D721Med (cell line): ENCODE results near the gene HOXD4.

Experiments
- DNase-seq: peaks from one replicate; pipeline ENCODE4 v3.0.0; 2011; ENCODE audit warnings: low spot score; ENCODE audit not compliant: insufficient read length
- FAIRE-seq: peaks from 2 replicates; lab custom pipeline; 2011; peaks lifted over from hg19 to GRCh38; lab: Jason Lieb, UNC
- TF ChIP-seq, protein P1 (sequence below): IDR thresholded peaks from 2 replicates; pipeline ENCODE4 v1.5.1; 2012; ENCODE audit warnings: mild to moderate bottlenecking, control low read depth; ENCODE audit not compliant: insufficient read depth; ENCODE audit errors: missing control alignments

The HOXD4 gene

DNA sequence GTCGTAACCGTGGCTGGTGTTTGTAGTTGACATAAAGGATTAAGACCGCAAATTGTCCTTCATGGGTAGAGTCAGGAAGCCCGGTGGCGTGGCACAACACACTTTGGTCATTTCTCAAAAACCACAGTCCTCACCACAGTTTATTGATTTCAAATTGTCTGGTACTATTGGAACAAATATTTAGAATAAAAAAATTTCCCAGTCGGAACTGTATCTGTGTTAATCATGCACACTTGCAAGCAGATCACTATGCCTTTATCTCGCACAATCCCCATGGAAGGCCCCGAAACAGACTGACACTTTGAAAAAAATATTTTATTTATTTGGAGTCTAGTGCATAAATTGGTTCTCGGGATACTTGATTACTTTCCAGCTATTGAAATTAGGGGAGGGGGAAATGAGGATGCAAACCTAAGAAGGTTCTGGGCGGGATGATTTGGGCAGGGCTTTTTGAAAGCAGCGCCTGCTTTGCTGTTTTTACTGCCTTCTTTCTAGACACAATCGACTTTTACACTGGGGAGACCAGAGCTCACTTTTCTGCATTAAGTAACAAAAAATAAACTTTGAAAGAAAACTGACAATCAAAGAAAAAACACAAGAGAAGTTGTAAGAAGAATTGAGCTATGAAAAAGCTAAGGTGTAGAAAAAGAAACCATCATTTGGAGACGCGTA lies 21.7 kb downstream of the HOXD4 start:
- DNase-seq (no peak), FAIRE-seq (no peak)
- TF ChIP-seq, protein P1, sequence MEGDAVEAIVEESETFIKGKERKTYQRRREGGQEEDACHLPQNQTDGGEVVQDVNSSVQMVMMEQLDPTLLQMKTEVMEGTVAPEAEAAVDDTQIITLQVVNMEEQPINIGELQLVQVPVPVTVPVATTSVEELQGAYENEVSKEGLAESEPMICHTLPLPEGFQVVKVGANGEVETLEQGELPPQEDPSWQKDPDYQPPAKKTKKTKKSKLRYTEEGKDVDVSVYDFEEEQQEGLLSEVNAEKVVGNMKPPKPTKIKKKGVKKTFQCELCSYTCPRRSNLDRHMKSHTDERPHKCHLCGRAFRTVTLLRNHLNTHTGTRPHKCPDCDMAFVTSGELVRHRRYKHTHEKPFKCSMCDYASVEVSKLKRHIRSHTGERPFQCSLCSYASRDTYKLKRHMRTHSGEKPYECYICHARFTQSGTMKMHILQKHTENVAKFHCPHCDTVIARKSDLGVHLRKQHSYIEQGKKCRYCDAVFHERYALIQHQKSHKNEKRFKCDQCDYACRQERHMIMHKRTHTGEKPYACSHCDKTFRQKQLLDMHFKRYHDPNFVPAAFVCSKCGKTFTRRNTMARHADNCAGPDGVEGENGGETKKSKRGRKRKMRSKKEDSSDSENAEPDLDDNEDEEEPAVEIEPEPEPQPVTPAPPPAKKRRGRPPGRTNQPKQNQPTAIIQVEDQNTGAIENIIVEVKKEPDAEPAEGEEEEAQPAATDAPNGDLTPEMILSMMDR: no peak

DNA sequence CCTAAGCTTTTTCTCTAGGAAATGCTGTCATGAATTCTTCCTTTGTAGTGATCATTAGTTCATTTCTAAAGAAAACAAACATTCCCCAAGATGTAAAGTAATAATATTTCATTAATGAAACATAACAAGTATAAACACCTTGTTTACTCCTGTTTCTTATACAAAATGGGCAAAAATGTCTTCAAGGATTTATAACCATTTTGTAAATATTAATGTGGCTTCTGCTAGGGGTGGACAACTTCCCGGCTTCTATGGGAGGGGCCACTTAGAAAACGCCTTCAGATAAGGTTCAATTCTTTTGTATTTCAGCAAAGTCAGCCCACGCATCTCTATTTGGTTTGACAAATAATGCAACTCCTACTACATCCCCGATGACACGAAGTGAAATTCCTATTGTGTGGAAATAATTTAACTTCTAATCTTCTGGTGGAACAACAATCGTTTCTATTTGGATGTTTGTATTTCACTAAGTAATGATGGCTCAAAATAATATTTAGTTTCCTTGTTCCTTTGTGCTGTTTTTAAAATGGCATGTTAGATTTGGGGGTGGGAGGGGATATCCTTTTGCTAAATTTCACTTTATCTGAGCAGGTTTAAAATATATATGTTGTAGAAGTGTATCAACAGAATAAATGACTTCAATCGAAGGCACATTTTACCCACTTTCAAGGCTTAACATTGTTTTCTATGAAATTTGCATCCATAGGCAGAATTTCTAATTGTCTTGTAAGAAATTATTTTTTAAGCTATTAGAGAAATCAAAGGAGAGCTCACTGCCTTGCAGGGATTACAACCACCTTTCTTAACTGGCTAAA lies 22.4 kb downstream of the HOXD4 start:
- TF ChIP-seq, protein P1: no peak
- no peak for FAIRE-seq
- no peak for DNase-seq

DNA sequence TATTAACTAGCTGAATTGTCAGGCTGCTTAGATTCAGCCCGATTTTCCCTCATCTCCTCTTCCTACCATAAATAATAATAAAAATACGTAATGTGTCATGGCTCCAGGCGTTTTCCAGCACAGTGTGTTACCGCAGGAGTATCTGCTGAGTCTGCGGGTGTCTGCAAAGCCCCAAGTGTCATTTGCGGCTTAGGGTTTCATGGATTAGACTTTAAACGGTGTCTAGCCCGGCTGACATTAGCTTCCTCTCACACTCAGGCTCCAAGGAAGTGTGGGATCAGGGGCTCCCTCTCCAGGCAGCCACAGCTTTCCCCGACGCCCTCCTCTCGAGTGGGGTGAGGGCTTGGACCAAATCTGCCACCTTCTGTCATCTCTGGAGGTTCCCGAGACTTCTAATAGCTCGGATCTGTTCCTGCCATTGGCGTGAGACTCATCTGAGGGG lies 23.1 kb downstream of the HOXD4 start:
- TF ChIP-seq, protein P1: no peak
- DNase-seq: peak; percentile 91
- FAIRE-seq: peak; percentile 6

DNA sequence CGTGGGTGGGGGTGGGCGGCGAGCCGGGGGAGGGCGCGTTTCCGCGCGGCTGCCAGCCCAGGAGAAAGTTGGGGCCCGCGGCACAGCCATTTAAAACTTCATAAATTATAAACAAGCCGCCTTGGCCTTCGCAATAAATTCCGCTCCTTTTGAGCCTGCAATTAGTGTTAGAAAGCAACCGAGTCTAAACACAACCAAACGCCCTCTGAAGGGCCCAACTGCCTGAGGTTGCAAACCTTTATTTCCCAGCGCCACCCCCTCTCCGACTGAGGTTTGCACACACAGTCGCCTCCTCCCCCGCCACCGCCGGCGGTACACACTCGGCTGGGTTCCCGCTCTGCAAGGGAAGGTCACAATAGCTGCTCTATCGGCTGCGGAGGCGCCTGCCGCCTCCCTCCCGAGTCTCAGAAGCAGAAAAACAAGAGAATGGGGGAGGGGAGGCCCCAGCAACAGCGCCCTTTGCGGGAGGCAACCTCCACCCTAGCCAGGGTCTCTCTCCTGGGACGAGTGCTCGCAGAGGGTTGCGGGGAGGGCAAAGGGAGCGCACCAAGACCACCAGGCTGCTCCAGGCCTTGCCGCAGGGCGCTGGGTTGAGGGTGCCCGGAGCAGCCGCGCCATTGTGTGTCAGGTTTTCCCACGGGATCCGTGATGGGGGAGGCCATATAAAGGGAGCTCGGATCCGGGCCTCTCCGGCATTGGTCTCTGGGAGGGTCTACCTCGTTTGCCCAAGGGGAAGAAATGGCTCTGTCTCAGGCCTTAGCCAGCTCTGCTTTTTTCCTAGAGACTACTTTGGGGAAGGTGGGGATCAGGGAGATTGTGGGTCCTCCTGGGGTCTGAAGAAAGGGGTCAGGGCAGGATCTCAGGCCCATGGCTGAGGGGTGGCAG lies 23.7 kb downstream of the HOXD4 start:
- DNase-seq: no peak
- no peak for FAIRE-seq
- TF ChIP-seq, protein P1: no peak

DNA sequence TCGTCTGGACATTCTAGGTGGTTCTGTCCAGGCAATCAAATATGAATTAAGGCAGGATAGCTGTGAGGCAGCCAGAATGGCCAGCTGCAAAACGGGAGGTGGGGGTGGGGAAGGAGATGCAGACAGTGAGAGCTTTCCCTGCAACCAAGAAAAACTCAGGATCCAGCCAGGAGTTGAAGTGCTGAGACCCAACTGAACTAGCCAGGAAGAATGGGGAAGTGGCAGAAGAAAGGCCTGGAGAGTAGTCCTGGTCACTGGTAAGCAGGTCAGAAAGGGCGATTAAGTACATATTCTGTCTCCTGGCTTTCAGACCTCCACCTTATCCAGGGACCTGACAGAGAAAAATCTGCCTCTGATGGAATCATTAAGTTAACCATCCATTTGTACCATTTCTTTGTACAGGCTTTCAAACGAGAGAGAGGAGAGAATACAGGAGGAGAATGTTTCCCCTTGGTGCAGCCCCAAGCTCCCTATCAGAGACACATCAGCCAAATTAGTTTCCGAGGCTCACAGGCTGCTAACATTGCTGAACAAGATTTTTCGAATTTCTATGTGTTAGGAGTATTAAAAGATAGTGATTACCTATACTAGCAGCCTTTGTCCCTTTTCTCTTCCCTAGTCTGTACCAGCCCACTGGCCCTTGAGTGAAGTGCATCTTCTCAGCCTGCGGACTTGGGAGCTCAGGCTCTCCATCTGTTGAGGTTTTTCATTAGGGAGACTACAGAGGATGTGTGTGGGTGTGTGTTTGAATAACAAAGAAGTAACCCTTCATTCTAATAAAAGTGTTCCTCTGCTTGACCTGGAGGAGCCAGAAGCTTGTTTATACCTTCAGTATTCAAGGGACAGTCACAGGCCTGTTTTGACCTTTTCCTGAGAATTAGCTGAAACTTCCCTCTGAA lies 24.6 kb downstream of the HOXD4 start:
- TF ChIP-seq, protein P1: no peak
- DNase-seq (no peak), FAIRE-seq (no peak)

DNA sequence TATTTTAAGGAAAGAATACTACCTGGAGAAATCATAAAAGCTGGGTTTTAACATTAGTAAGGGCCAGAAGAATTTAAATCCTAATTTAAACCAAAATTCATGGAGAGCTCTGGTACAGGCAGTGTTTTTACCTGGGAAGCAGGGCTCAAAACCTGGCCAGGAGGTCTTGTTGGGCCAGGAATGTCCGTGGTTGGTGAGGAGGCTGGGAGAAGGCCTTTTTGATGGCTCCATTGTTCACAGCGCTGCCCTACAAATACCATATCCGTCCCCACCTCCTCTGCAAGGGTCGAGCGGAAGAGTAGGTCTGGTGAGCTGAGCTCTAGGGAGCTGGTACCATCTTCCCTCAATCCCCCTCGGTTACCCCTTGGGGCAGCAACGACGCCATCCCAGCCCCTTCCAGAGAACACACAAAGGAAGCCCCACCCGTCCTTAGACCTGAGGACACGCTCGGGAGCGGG lies 26.3 kb downstream of the HOXD4 start:
- no peak for FAIRE-seq
- DNase-seq: peak; percentile 37
- TF ChIP-seq, protein P1: no peak
